ENCODE results near the gene VPS13D.

The VPS13D gene

GRCh38 chr1:12327566-12327965 is 97.7 kb downstream of the VPS13D start:
- no peak overlapping the region for H3K4me3 ChIP-seq (replicated peaks in 1 of 2; ENCODE audit: low read depth in 2 of 2, low read length in 2 of 2)
- DNase-seq (ENCODE audit: low read depth in 2 of 2), result no peak
- TF ChIP-seq, protein P1, sequence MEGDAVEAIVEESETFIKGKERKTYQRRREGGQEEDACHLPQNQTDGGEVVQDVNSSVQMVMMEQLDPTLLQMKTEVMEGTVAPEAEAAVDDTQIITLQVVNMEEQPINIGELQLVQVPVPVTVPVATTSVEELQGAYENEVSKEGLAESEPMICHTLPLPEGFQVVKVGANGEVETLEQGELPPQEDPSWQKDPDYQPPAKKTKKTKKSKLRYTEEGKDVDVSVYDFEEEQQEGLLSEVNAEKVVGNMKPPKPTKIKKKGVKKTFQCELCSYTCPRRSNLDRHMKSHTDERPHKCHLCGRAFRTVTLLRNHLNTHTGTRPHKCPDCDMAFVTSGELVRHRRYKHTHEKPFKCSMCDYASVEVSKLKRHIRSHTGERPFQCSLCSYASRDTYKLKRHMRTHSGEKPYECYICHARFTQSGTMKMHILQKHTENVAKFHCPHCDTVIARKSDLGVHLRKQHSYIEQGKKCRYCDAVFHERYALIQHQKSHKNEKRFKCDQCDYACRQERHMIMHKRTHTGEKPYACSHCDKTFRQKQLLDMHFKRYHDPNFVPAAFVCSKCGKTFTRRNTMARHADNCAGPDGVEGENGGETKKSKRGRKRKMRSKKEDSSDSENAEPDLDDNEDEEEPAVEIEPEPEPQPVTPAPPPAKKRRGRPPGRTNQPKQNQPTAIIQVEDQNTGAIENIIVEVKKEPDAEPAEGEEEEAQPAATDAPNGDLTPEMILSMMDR (IDR thresholded peaks at IDR 0.05; ENCODE audit: low read depth, low read length), result no peak

DNA sequence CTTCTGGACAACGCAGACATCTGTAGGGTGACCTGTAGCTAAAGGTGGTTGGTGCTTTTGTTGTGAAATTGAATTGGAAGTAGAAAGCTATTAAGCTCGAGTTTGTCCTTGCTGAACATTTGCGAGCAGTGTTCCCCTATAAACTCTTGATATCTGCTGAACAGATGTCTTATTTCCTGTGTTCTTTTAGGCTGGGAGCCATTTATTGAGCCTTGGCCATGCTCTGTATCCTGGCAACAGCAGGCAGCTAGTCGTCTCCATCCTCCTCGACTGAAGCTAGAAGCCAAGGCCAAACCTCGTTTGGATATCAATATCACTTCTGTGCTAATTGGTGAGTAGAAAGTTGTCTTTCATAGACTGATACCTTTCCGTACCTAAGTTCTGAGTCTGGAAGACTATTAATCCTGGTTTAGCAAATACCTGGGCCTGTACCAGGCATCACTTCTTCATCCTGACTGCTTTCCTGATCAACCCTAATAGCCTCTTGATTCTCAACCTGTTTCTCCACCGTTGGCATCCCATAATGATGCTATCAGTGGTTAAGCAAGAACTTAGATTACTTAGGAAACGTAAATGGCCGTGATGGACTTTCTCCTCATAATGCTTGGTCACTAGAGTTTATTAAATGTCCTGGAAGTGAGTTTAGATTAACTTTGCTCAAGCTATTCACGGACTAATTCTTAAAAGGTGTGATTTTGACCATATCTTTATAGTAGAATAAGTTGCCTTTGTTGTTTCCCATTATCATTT is 103.4 kb downstream of the VPS13D start:
- TF ChIP-seq, protein P1 (IDR thresholded peaks at IDR 0.05; ENCODE audit: low read depth, low read length), result no peak

GRCh38 chr1:12335815-12336214 is 106.0 kb downstream of the VPS13D start:
- TF ChIP-seq, protein P1 (IDR thresholded peaks at IDR 0.05; ENCODE audit: low read depth, low read length), result no peak
- DNase-seq (ENCODE audit: low read depth in 2 of 2), result no peak
- no peak overlapping the region for H3K4me3 ChIP-seq (replicated peaks in 1 of 2; ENCODE audit: low read depth in 2 of 2, low read length in 2 of 2)

More for the DNA sequence above, 103.4 kb downstream of the VPS13D start:
- peak in 1 of 2 donors; percentile 23 for DNase-seq (ENCODE audit: low read depth in 2 of 2)
- H3K4me3 ChIP-seq (replicated peaks in 1 of 2; ENCODE audit: low read depth in 2 of 2, low read length in 2 of 2), result no peak overlapping the region

DNA sequence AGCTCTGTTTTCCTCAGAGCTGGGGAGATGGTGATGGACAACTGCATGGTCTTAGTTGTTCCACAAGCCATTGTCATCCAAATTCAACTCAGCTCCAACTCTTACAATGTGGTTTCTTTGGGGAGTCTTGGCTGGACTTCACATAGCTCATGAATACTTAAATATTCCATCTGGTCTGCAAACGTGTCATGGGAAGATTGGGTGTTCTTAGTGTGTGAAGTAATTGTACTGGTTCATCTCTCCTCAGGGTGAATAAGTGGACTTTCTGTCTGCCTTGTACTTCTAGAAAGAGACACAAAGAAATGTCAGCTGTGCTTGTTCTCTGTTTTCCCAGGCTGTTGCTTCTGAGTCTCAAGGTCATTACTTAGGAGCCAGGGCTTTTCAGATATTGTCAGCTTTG is 106.6 kb downstream of the VPS13D start:
- peak; percentile 8 to 17 for DNase-seq (ENCODE audit: low read depth in 2 of 2)
- TF ChIP-seq, protein P1 (IDR thresholded peaks at IDR 0.05; ENCODE audit: low read depth, low read length), result no peak
- no peak overlapping the region for H3K4me3 ChIP-seq (replicated peaks in 1 of 2; ENCODE audit: low read depth in 2 of 2, low read length in 2 of 2)

- no peak overlapping the region for H3K4me3 ChIP-seq (replicated peaks in 1 of 2; ENCODE audit: low read depth in 2 of 2, low read length in 2 of 2)
- TF ChIP-seq, protein P1 (IDR thresholded peaks at IDR 0.05; ENCODE audit: low read depth, low read length), result no peak
- DNase-seq (ENCODE audit: low read depth in 2 of 2), result peak in 1 of 2 donors; percentile 31
Observed at GRCh38 chr1:12338017-12338416, 108.2 kb downstream of the VPS13D start.

- TF ChIP-seq, protein P1 (IDR thresholded peaks at IDR 0.05; ENCODE audit: low read depth, low read length), result no peak
- no peak overlapping the region for H3K4me3 ChIP-seq (replicated peaks in 1 of 2; ENCODE audit: low read depth in 2 of 2, low read length in 2 of 2)
- no peak for DNase-seq (ENCODE audit: low read depth in 2 of 2)
Observed at GRCh38 chr1:12338823-12339222, 109.0 kb downstream of the VPS13D start.
